AG04450 (cell line): Measurements from ENCODE around the gene MISP. TPM values are rescaled to one million over a fixed set of nuclear protein-coding genes. Genes with fewer than 3 reads are reported as not detected.

ENCODE experiments used
- CTCF ChIA-PET: fragments of 300-600, 350-600 bp; formaldehyde crosslinking; extraction: SDS; loops from one replicate; lab custom pipeline; 2022; ENCODE audit warnings: antibody characterized with exemption, inconsistent platforms; lab: Charles Lee
- POLR2A ChIA-PET: fragments of 350-600 bp; formaldehyde crosslinking; extraction: SDS; loops from one replicate; lab custom pipeline; 2021; ENCODE audit warnings: antibody characterized with exemption, inconsistent platforms; lab: Yijun Ruan, JAX
- DNase-seq: peaks from one replicate; pipeline ENCODE4 v3.0.0-alpha.2; 2011; ENCODE audit warnings: low read depth, low spot score
- H3K27ac ChIP-seq: one replicate; pipeline ENCODE4 v1.5.1; 2012; ENCODE audit warnings: low read depth, low read length, control low read depth
- H3K27me3 ChIP-seq: one replicate; pipeline ENCODE4 v1.6.0; 2012; ENCODE audit warnings: low read length; ENCODE audit not compliant: control insufficient read depth, insufficient read depth
- H3K4me3 ChIP-seq: 2 replicates; pipeline ENCODE4 v1.5.1; 2011; ENCODE audit warnings: mild to moderate bottlenecking, low read depth, low read length, control low read depth
- H3K9me3 ChIP-seq: 2 replicates; pipeline ENCODE4 v1.5.1; 2012; ENCODE audit warnings: low read length; ENCODE audit not compliant: control insufficient read depth, insufficient read depth
- CTCF ChIP-seq: IDR thresholded peaks from 2 replicates; pipeline ENCODE4 v1.5.1; 2011; ENCODE audit warnings: low read depth, low read length, control low read depth, inconsistent platforms
- polyA plus RNA-seq: library from polyadenylated mRNA; depleted of rRNA; stranded (reverse); fragments of >200 nt; gene quantifications from 2 replicates; pipeline ENCODE4 v1.2.3, GENCODE V29; 2011

MISP gene
- polyA plus RNA-seq, 1 experiment = 0.09 TPM

- ChIA-PET CTCF (interaction anchor here (0.5 kb wide), 1 partner anchor 18 kb away, joined by 8 read pairs; no protein-coding TSS in a partner anchor), POLR2A (no interaction called here)
- Histone ChIP-seq H3K27ac (no peak overlapping the region), H3K27me3 (no peaks in the 10 kb centered on the region), H3K4me3 (no peak overlapping the region), H3K9me3 (no peaks in the 10 kb centered on the region; the same call in 1 of the 2 replicates)
- DNase-seq = no peak
- no peak for TF ChIP-seq CTCF
Measured at GRCh38 chr19:788983-789700, 38.2 kb downstream of the MISP start.

GRCh38 chr19:789701-790060 lies 38.8 kb downstream of the MISP start:
- no peak for TF ChIP-seq CTCF
- Histone ChIP-seq H3K9me3 (no peaks in the 10 kb centered on the region; the same call in 1 of the 2 replicates), H3K27ac (no peak overlapping the region), H3K27me3 (no peaks in the 10 kb centered on the region), H3K4me3 (no peak overlapping the region)
- DNase-seq = no peak
- CTCF ChIA-PET = interaction anchor here (0.5 kb wide), 1 partner anchor 19 kb away, joined by 8 read pairs; no protein-coding TSS in a partner anchor
- POLR2A ChIA-PET = no interaction called here

- Histone ChIP-seq H3K9me3 (no peaks in the 10 kb centered on the region; the same call in 1 of the 2 replicates), H3K27ac (no peak overlapping the region), H3K4me3 (no peak overlapping the region), H3K27me3 (no peaks in the 10 kb centered on the region)
- ChIA-PET CTCF (no interaction called here), POLR2A (interaction anchor here (0.6 to 0.7 kb wide), 2 partner anchors 116 to 646 kb away, joined by 4 to 5 read pairs; no protein-coding TSS in a partner anchor)
- DNase-seq = no peak
- no peak for TF ChIP-seq CTCF
Measured at GRCh38 chr19:791007-791566, 40.2 kb downstream of the MISP start.

GRCh38 chr19:791567-792305 lies 40.8 kb downstream of the MISP start:
- Histone ChIP-seq H3K27ac (no peak overlapping the region), H3K4me3 (no peak overlapping the region), H3K9me3 (no peaks in the 10 kb centered on the region; the same call in 1 of the 2 replicates), H3K27me3 (no peaks in the 10 kb centered on the region)
- TF ChIP-seq CTCF = no peak
- POLR2A ChIA-PET = interaction anchor here (0.7 kb wide), 1 partner anchor 116 kb away, joined by 4 read pairs; no protein-coding TSS in a partner anchor
- CTCF ChIA-PET = no interaction called here
- DNase-seq = no peak
